A172 (cell line): Measurements from ENCODE around the gene DNAJB6. TPM values are rescaled to one million over a fixed set of nuclear protein-coding genes. Genes with fewer than 3 reads are reported as not detected.
"Not testable (repeated sequence)": the region's sequence is repeated elsewhere in the genome, so short reads cannot be mapped to it uniquely, and the experiment has no call there.

Experiments used
- DNase-seq: peaks from one replicate; pipeline ENCODE4 v3.0.0-alpha.2; 2015; ENCODE audit warnings: low spot score
- total RNA-seq: library from RNA; depleted of rRNA; stranded (reverse); fragments of >200 nt; shearing (Covaris generic); gene quantifications from 2 replicates; pipeline ENCODE4 v1.2.3, GENCODE V29; 2014

The DNAJB6 gene
- total RNA-seq, 1 experiment from 2014 or later = 201 TPM

DNA sequence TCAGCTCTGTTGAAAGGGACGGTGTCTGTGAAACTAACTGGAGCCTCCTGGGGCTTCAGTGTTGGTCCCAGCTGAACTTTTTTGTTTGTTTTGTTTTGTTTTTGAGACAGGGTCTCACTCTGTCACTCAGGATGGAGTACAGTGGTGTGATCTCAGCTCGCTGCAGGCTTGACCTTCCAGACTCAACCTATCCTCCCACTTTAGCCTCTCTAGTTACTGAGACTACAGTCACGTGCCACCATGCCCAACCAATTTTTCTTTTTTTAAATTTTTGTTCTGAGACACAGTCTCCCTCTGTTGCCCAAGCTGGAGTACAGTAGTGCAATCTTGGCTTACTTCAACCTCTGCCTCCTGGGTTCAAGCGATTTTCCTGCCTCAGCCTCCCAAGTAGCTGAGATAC, 13.4 kb upstream of the DNAJB6 start:
- no peak for DNase-seq

DNA sequence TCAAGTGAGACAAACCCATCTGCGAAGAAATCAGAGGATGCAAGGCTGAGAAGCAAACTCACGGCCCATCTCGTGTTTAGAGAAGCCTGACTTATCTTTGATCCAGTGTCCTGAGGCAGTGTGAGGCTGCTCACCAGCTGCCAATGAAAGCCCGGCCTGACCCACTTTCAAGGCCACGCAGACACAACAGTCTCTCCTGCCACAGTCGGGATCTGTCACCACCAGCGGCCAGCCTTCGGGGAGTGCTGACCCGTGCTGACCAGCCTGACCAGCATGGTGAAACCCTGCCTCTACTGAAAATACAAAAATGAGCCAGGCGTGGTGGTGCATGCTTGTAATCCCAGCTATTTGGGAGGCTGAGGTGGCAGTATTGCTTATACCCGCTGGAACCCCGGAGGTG, 7.4 kb upstream of the DNAJB6 start:
- DNase-seq = no peak

DNA sequence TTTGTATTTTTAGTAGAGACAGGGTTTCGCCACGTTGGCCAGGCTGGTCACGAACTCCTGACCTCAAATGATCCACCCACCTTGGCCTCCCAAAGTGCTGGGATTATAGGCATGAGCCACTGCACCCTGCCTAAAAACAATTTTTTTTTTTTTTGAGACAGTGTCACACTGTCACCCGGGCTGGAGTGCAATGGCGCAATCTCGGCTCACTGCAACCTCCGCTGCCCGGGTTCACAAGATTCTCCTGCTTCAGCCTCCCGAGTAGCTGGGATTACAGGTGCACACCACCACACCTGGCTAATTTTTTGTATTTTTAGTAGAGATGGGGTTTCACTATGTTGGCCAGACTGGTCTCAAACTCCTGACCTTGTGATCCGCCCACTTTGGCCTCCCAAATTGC, 6.2 kb upstream of the DNAJB6 start:
- not testable (repeated sequence) for DNase-seq

DNA sequence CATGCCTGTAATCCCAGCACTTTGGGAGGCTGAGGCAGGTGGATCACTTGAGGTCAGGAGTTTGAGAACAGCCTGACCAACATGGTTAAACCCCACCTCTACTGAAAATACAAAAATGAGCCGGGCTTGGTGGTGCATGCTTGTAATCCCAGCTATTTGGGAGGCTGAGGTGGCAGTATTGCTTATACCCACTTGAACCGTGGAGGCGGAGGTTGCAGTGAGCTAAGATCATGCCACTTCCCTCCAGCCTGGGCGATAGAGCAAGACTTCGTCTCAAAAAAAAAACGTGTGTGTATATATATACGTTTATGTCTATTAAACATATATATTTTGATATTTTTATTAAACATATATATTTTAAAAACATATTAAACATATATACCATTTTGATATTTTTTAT, 5.8 kb upstream of the DNAJB6 start:
- not testable (repeated sequence) for DNase-seq

DNA sequence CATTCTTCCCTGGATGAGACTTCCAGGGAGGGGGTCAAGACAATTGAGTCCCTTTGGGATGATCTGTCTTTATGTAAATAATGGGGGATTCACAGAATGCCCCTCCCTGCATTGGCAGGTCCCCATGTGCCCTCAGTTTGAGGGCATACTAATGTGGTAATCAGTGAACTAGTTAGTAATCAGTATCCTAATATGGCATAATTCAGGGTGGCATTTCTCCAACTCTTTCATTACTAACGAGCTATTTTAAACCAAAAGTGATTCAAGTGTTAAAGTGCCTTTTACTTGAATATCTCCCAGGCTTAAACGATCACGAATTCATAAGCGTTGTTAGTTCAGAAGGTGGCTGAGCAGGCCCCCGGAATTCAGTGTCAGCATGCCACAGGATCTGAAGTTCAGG, 1.6 kb upstream of the DNAJB6 start:
- DNase-seq = no peak

DNA sequence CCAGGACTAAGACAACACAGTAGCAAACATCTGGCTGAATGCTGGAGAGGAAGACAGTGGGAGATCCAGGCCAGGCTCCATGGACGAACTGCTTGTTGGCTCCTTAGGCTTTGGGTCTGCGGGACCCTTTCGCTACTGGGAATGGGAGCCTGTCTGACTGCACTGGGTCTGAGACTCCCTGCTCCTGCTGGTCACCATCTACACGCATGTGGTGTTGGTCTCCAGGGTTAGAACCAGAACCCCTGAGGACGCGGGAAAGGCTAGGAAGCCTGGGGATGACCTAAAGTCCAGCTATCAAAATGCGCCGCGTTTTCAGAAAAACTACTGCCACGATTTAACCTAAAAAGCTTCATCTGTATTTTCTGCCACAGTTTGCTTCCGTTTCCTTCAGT, 817 bp upstream of the DNAJB6 start:
- no peak for DNase-seq

DNA sequence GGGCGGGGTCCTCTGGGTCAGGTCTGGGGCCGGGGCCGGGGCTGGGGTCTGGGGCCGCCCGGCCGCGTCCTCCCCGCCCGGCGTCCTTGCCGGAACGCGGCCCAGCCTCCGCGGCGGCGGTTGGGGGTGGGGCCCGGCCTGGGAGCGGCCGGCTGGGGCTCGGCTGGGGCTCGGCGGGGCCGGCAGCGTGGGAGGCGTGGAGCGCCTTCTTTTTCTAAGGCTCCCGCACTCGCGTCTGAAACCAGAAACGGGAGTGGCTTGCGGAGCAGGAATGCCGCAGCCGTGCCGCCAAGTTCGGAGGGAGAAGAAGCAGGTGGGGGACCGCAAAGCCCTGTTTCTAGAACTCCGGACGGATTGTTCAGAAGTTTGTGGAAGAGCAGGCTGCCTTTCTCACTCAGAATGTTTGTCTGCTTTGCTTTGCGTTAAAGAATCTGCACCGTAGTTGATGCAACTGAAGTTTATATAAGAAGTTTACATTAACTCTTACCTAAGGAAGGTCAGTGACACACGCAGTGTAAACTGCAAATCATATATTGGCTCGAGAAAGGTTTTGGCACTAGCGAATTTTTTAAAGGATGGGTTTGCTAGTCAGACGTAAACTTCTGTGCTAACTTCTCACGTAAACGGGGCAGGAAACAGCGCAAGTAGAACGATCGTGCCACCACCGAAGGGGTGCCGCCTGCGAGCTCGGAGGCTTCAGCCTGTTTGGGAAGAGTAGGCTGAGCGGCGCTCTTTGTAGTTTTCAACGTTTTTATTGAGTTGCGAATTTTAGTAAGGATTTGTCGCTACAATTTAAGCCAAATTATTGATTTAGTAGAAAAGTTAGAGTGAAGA, 729 bp downstream of the DNAJB6 start:
- DNase-seq = peak; percentile 30

DNA sequence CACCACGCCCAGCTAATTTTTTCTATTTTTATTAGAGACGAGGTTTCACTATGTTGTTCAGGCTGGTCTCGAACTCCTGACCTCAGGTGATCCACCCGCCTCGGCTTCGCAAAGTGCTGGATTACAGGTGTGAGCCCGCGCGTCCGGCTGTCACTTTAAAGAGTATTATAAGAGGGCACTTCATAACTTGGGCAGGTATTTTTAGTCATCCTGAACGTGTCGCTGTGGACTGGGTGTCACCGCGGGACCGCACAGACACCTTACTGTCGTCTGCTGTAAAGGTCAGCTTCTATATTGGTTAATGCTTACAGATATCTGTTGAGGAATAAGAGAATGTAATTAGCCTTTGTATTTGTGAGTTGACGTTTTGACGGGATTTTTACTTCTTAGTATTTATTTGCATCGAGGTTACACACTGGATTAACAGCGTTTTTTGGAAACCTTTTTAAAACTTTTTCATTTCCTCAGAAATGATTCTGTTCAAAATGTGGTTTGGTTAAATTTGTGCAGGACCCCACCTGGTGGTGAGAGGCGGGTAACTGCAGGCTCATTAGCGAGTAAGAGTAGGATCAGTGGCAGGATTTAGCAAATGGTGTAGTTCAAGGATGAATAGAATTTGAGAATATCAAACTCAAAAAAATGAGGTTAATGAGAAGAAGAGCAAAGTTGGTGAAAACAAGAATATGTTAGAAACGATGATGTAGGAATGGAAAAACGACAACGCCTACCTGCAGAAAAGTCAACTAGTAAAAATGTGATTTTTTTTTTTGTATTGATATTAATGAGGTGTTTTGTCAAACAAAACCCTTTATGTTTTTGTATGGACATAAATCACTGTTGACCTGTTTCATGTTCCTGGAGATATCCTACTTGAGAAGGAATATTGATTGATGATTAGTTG, 3.2 kb downstream of the DNAJB6 start:
- peak; percentile 62 for DNase-seq

DNA sequence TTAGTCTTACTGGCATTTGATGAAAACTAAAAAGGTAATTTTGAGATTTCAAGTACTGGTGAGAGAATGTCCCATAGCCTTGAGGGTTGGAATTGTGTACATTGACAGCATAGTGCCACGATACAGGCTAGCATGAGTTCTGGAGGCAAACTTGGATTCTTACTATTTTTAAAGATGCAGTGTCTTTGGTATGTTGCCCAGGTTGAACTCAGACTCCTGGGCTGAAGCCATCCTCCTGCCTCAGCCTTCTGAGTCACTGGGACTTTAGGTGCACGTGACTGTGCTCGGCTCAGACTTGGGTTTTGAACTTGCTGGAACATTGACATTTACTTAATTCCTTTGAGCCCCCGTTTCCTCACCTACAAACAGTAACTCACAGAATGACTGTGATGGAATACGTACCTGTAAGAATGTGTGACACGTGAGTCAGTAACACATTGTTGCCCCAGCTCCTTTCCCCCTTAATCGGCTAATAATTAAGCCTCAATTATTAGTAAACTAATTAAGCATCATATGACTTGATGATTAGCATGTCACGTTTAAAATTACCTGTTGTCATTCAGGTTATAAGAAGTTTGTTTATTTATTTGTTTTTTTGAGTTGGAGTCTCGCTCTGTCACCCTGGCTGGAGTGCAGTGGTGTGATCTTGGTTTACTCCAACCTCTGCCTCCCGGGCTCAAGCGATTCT, 10.6 kb downstream of the DNAJB6 start:
- DNase-seq = peak; percentile 88

DNA sequence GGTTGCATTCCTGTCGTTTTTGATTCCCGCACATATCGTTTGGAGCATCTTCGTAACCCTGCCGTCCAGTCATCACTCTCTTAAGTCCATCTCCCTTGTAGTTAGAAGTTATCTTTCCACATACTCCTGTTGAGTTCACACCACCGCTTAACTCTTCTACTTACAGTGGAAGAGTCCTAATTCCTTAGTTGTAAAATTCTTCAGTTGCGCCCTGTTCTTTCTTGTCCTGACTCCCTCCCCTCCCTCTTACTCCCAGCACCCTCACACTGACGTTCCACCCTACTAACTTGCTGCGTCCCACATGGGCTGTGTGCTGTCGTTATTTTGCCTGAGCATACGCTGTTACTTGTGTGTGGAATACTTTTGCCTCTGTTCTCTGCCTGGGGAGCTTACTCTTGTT, 11.7 kb downstream of the DNAJB6 start:
- no peak for DNase-seq

DNA sequence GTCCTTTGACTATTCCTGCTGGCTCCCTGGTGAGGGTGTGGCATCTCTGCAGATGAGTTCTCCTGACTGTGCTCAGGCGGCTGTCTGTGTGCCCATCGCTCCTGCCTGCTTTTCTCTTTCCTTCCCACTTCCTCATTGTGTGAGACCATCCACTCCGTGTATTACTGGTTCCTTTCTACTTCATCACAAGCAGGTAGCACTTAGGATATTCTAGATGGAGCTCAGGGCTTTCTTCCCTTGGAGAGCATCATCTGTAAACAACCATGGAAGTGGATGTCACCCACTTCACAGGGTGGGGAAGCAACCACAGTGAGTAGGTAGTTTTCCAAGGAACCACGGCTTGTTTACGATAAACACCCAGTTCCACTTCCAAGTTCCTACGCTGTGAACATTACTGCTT, 15.7 kb downstream of the DNAJB6 start:
- peak; percentile 46 for DNase-seq

DNA sequence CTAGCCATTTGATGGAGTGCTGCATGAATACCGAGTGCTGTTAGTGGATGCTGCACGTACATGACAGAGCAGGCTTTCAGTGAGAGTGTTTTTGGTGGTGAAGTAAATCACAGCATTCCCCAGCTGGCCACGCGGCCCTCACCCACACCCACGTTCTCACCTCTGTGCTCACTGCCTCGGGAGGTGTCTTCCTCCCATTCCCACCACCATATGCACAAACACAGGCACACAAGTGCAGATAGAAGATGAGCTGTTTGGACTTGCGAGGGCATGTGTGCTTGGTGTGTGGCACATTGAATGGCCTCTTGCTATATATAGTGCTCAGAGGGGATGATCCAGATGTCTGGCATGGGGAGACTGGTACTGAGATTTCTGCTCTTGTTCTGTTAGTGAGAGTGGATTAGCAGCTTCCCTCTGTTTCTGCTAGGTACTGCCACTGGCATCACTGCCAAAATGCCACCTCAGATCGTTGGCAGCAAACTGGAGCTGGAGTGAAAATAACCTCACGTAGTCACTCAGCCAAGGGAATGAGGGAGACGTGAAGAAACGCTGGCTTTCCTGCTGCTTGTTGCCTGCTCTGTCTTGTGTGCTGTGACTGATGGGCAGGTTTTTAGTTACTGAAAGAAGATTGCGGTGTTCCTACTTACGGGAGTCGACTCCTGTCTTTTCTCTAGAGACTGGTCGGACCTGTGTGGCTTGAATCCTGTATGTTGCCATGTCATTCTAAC, 19.1 kb downstream of the DNAJB6 start:
- DNase-seq = peak; percentile 41

DNA sequence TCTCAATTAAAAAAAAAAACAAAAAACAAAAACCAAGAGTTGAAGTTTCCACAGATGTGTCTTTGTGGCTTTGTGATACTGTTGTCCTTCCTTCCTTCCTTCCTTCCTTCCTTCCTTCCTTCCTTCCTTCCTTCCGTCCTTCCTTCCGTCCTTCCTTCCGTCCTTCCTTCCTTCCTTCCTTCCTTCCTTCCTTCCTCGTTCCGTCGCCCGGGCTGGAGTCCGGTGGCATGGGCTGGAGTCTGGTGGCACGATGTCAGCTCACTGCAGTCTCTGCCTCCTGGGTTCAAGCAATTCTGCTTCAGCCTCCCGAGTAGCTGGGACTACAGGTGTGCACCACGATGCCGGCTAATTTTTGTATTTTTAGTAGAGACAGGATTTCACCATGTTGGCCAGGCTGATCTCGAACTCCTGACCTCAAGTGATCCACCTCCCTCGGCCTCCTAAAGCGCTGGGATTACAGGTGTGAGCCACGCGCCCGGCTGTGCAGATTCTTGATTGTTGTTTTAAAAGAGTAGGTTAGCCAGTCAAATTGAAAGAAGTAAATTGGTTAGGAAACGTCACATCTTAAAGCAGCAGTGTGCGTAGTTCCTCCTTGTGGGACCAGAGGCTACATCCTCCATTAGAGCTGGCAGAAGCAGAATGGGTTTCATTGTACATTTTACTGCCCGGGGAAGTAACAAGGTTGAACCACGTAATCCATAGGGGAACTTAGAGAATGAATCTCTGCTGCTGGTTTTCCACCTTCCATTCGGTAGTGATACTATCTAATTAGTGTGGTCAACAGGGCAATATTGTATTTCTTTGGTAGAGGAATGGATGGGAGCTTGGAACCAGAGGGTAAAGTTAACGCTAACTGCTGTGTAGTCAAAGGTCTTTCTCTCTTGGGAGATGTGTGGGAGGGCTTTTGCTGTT, 20.6 kb downstream of the DNAJB6 start:
- DNase-seq = no peak

DNA sequence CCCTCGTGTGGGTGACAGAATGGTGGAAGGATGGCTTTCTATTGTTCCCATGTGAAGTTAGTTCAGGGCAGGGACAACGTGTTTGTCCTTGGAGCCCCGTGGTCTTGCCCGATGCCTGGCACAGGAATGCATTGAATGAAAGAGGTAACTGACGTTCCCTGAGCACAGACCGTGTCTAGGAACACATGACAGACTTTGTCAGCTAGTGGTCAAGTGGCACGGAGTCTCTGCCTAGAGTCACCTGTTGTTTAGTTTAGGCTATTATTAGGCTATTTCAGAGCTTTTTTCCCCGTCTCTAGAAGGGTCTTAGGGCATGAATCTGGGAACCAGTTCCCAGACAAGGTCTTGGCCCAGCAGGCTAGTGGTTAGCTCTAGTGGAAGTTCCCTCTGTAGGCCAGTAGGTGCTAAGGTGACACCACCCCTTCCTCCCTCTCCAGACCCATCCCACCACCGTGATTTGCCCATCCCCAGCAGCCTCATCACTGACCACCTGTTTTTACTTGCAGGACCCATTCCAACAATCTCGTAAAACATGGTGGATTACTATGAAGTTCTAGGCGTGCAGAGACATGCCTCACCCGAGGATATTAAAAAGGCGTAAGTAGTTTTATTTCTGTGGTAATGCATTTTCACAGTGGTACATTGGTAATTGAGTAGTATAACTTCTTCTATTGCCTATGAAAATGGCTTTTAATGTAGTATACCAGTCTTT, 21.4 kb downstream of the DNAJB6 start:
- DNase-seq = no peak

DNA sequence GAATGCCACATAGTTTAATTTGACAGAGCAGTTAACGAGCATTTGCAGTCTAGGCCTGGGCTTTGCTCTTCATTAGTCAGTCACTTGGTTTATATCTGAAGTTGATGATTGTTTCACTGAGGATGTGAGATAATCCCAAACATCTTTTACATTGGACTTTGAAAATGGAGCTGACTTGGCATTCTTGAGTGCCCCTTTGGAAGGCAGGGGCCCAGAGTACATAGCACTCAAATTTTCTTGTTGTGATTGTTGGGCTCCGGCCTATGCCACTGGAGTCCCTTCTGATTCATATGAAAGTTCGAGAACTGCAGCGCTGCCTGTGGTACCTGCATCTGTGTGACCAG, 21.9 kb downstream of the DNAJB6 start:
- no peak for DNase-seq

DNA sequence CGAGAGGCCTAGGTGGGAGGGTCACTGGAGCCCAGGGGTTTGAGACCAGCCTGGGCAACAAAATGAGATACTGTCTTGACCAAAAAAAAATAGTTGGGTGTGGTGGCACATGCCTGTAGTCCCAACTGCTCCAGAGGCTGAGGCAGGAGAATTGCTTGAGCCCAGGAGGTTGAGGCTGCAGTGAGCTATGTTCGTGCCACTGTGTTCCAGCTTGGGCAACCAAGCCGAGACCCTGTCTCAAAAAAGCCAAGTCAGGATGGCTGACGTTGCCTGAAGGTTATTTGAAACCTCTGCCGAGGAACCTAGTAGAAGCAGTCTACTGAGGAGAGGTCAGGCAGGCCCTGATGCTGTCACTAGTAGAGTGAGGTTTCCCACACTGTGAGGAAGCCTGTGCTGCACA, 22.8 kb downstream of the DNAJB6 start:
- DNase-seq = no peak

DNA sequence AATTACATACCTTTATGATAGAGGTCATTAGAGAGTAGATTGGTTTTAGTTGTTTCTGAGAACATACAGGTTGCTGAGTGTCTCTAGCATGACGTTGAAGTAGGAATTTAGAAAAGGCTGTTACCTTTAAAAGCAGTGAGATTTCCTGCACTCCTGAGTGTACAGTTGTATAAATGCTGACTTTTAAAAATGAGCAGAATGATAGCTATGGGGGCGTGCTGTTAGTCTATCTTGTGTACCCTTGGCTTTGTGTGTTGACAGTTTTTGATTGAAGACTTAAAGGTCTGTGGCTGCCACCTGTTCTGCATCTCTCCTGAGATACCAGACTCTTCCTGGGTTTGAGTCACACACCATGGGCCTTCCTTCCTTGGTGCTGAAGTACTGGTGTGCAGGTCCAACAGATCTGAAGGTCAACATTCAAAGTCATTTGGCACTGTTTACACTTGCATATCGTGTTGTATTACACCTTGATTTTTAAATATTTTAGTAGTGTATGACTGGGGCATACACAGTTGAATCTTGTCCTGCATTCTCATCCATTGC, 23.8 kb downstream of the DNAJB6 start:
- DNase-seq = no peak

DNA sequence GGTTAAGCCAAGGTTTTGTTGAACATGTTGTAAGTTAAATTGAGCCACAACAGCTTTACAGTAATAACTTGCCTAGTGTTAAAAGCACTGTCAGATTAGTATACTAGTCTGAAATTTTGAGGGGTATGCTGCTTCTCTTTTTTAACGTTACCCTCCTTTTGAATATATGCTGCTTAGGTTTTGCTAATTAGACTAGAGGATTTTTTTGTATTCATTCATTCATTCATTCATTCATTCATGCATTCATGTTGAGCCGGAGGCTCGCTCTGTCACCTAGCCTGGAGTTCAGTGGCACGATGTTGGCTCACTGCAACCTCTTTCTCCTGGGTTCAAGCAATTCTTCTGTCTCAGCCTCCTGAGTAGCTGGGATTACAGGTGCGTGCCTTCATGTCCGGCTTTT, 24.7 kb downstream of the DNAJB6 start:
- no peak for DNase-seq

DNA sequence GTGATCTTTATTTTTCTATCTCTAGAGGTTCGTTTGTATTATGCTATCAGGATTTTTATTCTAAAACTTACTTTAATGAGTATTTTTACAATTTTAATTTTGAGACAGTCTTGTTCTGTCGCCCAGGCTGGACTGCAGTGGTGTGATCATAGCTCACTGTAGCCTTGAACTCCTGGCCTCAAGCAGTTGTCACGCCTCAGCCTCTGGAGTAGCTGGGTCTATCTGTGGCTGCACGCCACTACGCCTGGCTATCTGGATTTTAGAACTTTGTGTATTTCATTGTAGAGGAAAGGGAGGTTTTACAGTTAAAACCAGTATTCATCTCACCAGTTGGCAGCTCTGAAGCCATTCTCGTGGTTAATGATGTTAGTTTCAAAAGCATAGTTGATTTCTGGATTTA, 25.9 kb downstream of the DNAJB6 start:
- no peak for DNase-seq

DNA sequence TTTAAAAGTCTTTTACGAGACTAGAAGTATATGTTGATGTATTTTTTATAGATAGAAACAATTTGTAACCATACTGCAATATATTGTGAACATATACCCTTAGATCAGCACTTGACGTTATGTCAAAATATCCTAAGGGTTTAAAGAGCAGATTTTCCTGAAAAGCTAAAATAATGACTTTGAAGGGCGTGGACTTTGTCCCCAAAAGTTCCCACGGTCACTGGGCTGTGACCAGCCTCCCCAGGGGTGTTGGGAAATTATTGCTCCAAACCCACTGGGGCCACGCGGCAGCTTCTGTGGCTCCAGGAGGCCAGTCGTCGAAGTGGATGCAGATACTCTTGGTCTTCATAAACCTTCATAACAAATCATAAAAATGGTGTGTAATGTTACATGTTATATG, 29.9 kb downstream of the DNAJB6 start:
- DNase-seq = no peak
